Brain pericyte (primary cell): ENCODE measurements around the gene CDHR3.

Experiments
- DNase-seq: peaks from one replicate; pipeline ENCODE4 v3.0.0-alpha.2; 2012; ENCODE audit warnings: low read depth, low spot score

Gene CDHR3

DNA sequence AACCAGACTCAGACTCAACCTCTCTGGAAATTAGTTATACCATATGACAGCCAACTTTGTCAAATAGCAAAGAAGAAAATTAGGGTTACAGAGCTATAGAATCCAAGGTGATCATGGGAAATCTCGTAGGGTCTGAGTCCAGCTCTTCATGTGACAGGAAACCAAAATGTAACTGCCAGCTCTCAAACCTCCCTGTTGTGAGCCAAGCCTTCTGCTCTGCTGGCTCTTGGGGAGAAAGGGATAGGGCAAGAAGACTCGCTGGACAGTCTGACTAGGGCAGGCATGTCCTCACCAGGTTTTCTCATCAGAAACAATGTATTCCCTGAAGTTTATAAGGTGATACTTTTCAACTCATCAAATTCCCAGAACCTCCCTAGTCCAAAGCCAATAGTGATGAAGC lies 63.0 kb downstream of the CDHR3 start:
- DNase-seq = no peak

DNA sequence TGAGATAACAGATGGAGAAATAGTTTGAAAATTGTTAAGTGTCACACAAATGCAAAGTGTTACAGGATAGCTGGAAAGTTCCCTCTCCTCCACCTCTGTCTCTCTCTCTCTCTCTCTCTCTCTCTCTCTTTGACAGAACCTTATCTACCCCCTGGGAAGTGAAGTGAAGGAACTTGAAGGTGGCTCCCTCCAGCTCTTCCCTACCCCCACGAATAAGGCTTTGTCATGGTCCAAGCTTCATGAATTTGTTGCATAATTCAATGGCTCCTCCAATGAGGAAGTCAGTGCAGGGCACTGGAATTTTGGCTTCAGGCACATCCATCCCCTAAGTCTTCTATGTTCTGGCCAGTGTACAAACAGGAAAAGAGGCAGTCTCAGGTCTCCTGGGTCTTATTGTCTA lies 66.4 kb downstream of the CDHR3 start:
- DNase-seq = no peak

DNA sequence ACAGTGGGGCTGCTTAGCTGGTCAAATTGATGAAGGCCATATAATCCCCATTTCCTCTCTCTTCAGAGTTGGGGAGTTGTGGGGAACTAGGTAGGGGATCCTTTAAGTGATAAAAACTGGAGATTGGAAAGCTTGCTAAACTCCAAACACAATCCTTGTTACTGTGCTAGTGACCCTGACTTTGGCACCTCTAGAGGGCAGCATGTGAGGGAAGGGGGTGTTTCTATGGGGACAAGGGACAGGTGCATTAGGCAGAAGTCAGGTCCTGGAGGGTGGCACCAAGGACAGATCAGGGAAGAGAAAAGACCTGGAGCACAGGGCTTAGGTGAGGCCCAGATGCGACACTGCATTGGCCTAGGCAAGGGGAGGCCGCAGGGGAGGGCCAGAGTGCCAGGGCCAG lies 66.9 kb downstream of the CDHR3 start:
- no peak for DNase-seq

DNA sequence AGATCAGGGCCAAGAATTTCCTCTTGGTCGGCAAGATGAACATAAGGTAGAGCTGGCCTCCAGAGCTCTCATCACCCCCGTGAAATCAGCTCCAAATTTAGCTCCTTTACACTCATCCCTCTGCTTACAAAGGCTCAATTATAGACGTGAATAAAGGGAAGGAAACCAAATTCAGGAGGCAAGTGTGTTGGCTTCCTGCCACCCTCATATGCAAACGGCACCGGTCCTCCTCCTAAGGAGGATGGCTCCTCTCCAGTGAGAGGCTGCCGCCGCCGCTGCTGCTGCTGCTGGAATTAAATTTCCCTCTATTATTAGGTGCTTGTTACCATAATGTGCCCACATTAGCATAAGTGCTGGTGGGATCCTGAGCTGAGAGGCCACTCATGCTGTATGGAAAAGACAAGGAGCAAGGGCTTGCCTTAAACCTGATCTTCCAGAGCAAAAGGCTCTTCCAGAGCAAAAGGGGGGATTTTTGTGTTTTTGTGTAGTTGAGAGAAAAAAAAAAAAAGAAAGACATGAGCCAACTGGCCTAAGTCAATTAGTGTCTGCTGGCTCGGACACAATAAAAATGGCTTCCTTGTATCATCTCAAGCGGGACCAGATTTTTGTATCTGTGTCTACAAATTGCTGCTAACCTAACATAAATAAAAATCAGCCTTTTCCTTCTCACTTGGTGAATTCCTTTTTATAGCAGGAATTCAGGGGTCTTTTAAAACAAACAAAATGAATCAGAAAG lies 68.4 kb downstream of the CDHR3 start:
- DNase-seq = no peak

DNA sequence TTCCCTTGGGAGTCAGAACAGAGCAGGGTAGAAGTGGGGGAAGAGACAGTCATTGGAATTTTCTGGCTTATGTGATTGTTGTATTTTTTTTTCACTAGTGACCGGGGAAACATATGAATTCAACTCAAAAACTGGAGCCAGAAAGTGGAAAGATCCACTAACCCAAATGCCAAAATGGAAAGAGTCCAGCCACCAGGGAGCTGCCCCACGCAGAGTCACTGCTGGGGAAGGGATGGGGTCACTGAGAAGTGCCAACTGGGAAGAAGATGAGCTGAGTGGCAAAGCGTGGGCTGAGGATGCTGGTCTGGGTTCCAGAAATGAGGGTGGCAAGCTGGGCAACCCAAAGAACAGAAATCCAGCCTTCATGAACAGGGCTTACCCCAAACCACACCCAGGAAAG lies 69.2 kb downstream of the CDHR3 start:
- DNase-seq = no peak

- DNase-seq = no peak
Measured at GRCh38 chr7:106033735-106034134, 70.7 kb downstream of the CDHR3 start.

GRCh38 chr7:106034383-106034782 lies 71.3 kb downstream of the CDHR3 start:
- no peak for DNase-seq

DNA sequence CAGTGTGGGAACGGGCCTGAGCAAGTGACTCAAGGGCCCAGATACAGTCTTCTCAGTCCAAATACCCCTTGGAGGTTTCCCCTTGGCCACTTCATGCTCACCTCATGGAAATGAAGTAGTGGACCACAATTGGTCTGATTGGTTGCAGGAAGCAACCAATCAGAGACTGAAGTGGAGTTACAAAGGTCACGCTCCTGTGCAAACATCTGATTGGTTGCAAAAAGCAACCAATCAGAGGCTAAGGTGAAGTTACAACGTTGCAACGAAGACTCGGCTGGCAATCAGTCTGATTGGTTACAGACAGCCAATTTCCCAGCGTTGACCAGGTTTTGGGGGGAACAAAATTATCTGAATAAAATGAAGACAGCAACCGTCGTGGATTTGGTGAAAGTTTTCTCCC lies 72.5 kb downstream of the CDHR3 start:
- no peak for DNase-seq

- no peak for DNase-seq
Measured at GRCh38 chr7:106036004-106036403, 72.9 kb downstream of the CDHR3 start.

DNA sequence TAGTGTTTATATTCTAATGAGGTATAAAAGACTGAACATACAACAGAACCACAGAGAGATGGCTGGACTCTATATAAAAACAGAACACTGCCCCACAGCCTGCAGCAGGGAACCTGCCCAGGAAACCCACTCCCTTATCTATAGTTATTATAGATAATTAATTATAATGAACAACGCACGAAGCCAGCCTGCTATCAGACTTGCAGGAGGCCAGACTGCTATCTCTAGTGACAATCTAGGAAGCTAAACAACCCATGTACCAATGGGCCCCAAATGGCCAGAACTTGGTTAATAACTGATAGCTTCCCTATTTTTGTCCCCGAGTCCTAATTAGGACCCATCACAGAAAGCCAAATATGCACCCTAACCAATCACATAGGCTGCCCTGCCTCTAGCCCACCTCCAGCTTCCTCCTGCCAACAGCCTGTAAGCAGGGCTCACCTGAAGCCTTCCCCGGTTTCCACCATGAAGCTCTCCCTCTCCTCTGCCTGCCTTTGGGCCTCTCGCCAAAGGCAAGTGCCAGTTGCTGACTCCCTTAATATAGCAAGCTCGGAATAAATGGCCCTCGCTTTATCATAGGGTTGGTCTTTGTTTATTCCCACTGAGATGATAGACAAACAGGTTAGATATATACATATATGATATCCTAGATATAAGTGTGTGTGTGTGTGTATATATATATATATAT lies 74.6 kb downstream of the CDHR3 start:
- DNase-seq = no peak

- no peak for DNase-seq
Measured at GRCh38 chr7:106038289-106038688, 75.2 kb downstream of the CDHR3 start.

GRCh38 chr7:106038916-106039315 lies 75.9 kb downstream of the CDHR3 start:
- no peak for DNase-seq

DNA sequence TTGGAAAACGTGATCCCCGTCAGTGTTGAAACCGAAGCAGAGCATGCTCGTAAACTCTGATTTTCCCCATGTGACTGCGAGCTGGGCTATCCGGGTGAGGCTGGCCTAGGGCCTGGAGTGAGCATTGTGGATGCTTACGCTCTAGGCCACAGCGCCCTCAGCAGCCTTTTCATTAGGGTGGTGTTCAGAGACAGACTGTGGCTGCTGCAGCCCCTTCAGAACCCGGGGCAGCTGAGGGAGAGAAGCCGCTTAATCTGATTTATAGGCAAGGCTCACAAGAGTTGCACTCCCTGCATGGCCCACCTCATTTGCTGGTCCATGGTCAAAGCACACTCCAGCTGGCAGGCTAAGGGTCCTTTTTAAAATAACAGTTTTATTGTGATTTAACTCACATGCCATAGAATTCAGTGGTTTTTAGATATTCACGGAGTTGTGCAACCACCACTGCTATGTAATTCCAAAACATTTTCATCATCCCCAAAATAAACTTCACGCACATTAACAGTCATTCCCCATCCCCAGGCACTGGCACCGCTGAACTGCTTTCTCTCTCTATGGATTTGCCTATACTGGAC lies 76.5 kb downstream of the CDHR3 start:
- no peak for DNase-seq

DNA sequence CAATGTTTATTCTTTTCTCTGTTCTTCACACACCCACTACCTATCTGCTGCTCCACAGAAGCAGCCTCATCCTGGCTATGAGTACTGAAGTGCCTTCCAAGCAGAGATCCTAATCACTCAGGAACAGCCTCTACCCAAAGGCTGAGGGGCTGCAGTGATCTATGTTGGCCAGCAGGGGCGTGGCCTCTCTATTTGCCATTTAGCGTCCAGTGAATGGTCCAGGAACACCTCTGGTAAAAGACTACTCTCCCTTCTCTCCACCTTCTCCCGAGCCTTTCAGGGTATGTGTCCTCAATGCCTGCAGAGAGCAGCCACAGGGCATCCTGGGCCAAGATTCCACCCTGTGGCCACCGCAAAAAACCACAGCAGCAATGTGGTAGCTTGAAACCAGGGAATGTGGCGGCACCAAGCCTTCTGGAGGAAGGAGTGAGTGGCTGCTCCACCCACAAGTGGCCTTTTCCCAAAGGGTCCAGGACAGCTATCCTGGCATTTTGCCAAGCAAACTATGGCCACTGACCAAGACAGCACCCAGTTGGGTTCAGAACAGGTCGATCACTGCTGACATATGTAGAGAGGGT lies 78.2 kb downstream of the CDHR3 start:
- no peak for DNase-seq

DNA sequence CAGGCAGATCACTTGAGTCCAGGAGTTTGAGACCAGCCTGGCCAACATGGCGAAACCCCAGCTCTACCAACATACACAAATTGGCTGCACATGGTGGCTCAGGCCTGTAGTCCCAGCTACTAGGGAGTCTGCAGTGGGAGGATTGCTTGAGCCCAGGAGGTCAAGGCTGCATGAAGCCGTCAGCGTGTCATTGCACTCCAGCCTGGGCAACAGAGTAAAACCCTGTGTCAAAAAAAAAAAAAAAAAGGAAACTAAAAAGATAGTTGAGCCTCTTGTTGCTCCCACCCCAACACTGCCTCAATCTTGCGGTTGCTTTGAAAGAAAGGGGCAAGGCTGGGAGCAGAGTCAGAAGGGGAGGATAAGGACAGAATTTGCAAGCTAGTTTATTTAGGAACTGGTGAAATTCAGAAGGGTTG lies 79.1 kb downstream of the CDHR3 start:
- no peak for DNase-seq

DNA sequence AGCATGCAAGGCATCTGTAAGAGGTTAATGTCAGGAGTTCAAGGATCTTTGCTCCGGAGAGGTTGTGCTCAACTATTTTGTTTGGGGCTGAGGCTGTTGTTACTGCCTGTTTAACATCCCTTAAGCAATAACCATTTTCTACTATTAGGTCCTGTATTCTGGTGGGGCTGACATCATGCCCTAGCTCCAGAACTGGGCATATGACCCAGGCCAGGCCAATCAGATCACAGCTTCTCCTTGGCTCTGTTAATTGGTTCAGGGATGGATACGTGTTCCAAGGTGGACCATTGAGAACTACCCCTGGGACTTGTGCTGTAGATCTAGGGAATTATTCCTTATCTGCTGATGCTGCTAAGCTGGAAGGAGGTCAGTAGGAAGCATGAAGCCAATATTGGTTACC lies 82.1 kb downstream of the CDHR3 start:
- no peak for DNase-seq

DNA sequence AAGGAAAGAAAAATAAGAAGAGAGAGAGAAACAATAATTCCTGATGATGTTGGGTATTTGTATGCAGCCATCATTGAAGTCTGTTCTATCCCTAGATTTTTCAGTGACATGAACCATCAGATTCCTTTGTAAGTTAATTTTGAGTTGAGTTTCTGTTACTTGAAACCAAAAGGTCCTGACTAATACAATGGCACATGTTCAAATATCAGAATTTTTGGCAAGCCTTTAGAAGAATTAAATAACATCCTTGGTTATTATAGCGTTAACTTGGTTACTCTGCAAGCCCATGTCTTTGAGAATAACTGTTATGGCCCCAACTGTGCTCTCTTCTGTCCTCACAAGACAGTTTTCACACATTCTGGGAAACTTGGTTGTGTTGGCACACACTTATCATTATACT lies 82.5 kb downstream of the CDHR3 start:
- no peak for DNase-seq

GRCh38 chr7:106047184-106047583 lies 84.1 kb downstream of the CDHR3 start:
- no peak for DNase-seq

DNA sequence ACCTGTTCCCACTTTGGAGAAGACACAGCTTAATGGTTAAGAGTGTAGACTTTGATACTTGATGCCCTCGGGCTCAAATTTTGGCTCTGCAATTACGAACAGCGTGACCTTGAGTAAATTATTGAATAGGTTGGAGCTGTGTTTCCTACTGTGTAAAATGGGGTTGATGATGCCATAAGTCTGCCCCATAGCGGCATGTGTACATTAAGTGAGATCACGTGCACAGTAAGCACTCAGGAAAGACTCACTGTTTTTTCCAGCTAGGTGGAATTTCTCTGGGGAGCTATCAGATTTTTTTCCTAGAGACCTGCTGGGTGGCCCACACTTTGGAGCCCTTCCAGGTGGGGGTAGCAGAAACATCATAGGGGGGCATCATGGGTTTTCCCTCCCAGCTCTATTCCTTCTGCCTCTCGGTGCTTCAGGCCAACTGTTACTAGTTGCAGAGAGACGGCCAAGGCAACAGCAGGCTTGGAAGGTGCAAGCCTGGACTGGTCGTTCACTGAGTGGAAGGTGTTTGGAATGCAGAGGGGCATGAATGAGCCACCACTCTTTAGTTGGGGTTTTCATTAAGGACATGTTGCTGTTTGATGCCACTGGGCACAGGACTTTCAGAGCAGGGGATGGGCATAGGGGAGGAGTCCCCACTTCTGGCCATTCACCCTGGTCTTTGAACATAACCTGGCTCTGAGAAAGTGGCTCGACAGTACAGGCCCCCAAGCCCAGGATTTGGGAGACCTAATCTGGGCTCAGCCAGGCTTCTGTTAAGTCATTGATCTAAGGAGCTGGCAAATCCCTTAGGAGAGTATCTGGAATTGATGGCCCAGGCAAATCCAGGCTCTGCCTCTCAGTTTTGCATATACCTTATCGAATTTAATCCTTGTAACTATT lies 85.0 kb downstream of the CDHR3 start:
- no peak for DNase-seq

DNA sequence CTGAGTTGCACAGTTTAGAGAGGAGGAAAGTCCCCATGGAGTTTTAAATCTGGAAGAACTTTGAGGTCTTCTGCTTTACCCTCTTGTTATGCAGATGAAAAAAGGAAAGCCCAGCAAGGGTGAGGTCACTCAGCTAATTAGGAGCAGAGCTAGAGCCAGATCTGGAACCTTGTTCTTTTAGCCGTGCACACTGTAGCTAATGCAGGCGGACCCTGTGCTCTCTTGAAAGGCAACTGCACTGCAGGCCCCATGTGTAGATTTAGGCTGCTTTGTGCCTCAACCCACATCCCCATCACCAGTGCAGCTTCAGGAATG lies 85.6 kb downstream of the CDHR3 start:
- no peak for DNase-seq

GRCh38 chr7:106049139-106049752 lies 86.2 kb downstream of the CDHR3 start:
- no peak for DNase-seq
